PC-3 (cell line): ENCODE data around the gene PACSIN1. TPM values are rescaled to one million over a fixed set of nuclear protein-coding genes. Genes with fewer than 3 reads are reported as not detected.
A peak's percentile ranks its signal among the peaks of the same experiment; 100 is the strongest.

ENCODE experiments used
- ATAC-seq: fragments of 200-7000 bp; cut with Tn5 transposase; 2 replicates; pipeline ENCODE4 v1.9.1; 2020; ENCODE audit warnings: mild to moderate bottlenecking, moderate library complexity
- BruUV-seq: library from RNA; stranded (reverse); fragments of 400-500 nt; replicated peaks from 2 replicates; lab custom pipeline; 2021; lab: Mats Ljungman, UMichigan
- CTCF ChIA-PET: fragments of 300-600 bp; sonication (Branson Sonifier 250); formaldehyde crosslinking; loops from one replicate; lab custom pipeline; 2022; ENCODE audit warnings: antibody characterized with exemption; lab: Charles Lee
- POLR2A ChIA-PET: fragments of 300-600 bp; sonication (Branson Sonifier 250); formaldehyde crosslinking; loops from one replicate; lab custom pipeline; 2022; ENCODE audit warnings: antibody characterized with exemption; ENCODE audit not compliant: unreplicated experiment; lab: Charles Lee
- DNase-seq: peaks from one replicate; pipeline ENCODE4 v3.0.0-alpha.2; 2015
- H2AFZ ChIP-seq: fragments of 300-600 bp; sonication (generic); 2 replicates; pipeline ENCODE4 v1.6.0; 2016; ENCODE audit warnings: antibody characterized with exemption, low read length
- H3F3A ChIP-seq: fragments of 300-600 bp; sonication (generic); one replicate; pipeline ENCODE4 v1.6.0; 2017; ENCODE audit warnings: antibody characterized with exemption, low read length, control low read depth, mild to moderate bottlenecking; ENCODE audit not compliant: unreplicated experiment
- H3K27ac ChIP-seq: fragments of 300-600 bp; sonication (generic); 2 replicates; pipeline ENCODE4 v1.5.1; 2016; ENCODE audit warnings: mild to moderate bottlenecking, low read length
- H3K27me3 ChIP-seq: fragments of 300-600 bp; sonication (generic); 2 replicates; pipeline ENCODE4 v1.6.1; 2016; ENCODE audit warnings: low read length, mixed read lengths
- H3K36me3 ChIP-seq: fragments of 300-600 bp; sonication (generic); 2 replicates; pipeline ENCODE4 v1.6.1; 2016; ENCODE audit warnings: low read depth, mixed run types, low read length, mixed read lengths
- H3K4me1 ChIP-seq: fragments of 300-600 bp; sonication (generic); 2 replicates; pipeline ENCODE4 v1.5.1; 2016; ENCODE audit warnings: low read length; ENCODE audit not compliant: insufficient read depth
- H3K4me2 ChIP-seq: fragments of 300-600 bp; sonication (generic); 2 replicates; pipeline ENCODE4 v1.6.0; 2016; ENCODE audit warnings: low read length
- H3K4me3 ChIP-seq: fragments of 300-600 bp; sonication (generic); 2 replicates; pipeline ENCODE4 v1.5.1; 2016; ENCODE audit warnings: mild to moderate bottlenecking, low read length, mixed read lengths
- H3K79me2 ChIP-seq: fragments of 300-600 bp; sonication (generic); 2 replicates; pipeline ENCODE4 v1.6.1; 2017; ENCODE audit warnings: low read length, mixed read lengths
- H3K9ac ChIP-seq: fragments of 300-600 bp; sonication (generic); 2 replicates; pipeline ENCODE4 v1.6.0; 2016; ENCODE audit warnings: mild to moderate bottlenecking, low read length
- H3K9me2 ChIP-seq: fragments of 300-600 bp; sonication (generic); replicated peaks from 2 replicates; pipeline ENCODE4 v1.6.1; 2016; ENCODE audit warnings: mixed run types, low read length, mixed read lengths
- H3K9me3 ChIP-seq: fragments of 300-600 bp; sonication (generic); 2 replicates; pipeline ENCODE4 v1.6.1; 2016; ENCODE audit warnings: low read length, mixed read lengths
- H4K20me1 ChIP-seq: fragments of 300-600 bp; sonication (generic); 2 replicates; pipeline ENCODE4 v1.6.1; 2016; ENCODE audit warnings: low read length, mixed read lengths
- CTCF ChIP-seq: fragments of 300-600 bp; sonication (generic); conservative IDR thresholded peaks from 2 replicates; pipeline ENCODE4 v1.5.1; 2017; ENCODE audit warnings: antibody characterized with exemption, low read depth, mild to moderate bottlenecking, low read length
- EZH2 ChIP-seq: fragments of 300-600 bp; sonication (generic); IDR thresholded peaks from one replicate; pipeline ENCODE4 v1.6.1; 2017; ENCODE audit warnings: antibody characterized with exemption, mild to moderate bottlenecking, low read length; ENCODE audit not compliant: unreplicated experiment
- EZH2phosphoT487 ChIP-seq: fragments of 300-600 bp; sonication (generic); IDR thresholded peaks from 2 replicates; pipeline ENCODE4 v1.6.1; 2018; ENCODE audit warnings: mild to moderate bottlenecking, antibody characterized with exemption, low read length, borderline replicate concordance
- intact Hi-C: fragments of 100-400 bp; cut with micrococcal nuclease; formaldehyde crosslinking; loops from 2 replicates; pipeline ENCODE4 v1.9.0; 2023
- total RNA-seq: library from RNA; depleted of rRNA; stranded (reverse); fragments of >200 nt; gene quantifications from 2 replicates; pipeline ENCODE4 v1.2.3, GENCODE V29; 2014

Gene PACSIN1
- total RNA-seq, 1 experiment from 2014 or later: 2.3 TPM

- no peak overlapping the region for H3K9ac ChIP-seq
- DNase-seq: peak; percentile 75
- H4K20me1 ChIP-seq: no peaks in the 10 kb centered on the region
- H3K36me3 ChIP-seq: no peaks in the 10 kb centered on the region
- no peaks in the 10 kb centered on the region for H3K79me2 ChIP-seq
- no peaks in the 10 kb centered on the region for H3K27me3 ChIP-seq
- no TSS peak for BruUV-seq
- peak; percentile 84 for ATAC-seq
- no peaks in the 10 kb centered on the region for H3K9me3 ChIP-seq
- H3K4me2 ChIP-seq: peak overlapping the region; percentile 67
- H3F3A ChIP-seq: no peaks in the 10 kb centered on the region
- peaks cover 20% of the 10 kb centered on the region; the same call in 1 of the 2 replicates for H3K4me1 ChIP-seq
- no peak overlapping the region for H3K27ac ChIP-seq
- H3K4me3 ChIP-seq: peak overlapping the region; percentile 23; the same call in 1 of the 2 replicates
- ChIA-PET CTCF (interaction anchor here (1.4 kb wide), 1 partner anchor 147 kb away, joined by 4 read pairs; no protein-coding TSS in a partner anchor), POLR2A (no interaction called here)
- no peaks in the 10 kb centered on the region for H3K9me2 ChIP-seq
- TF ChIP-seq EZH2phosphoT487: no peak
- no peak for TF ChIP-seq EZH2
- TF ChIP-seq CTCF: no peak
- H2AFZ ChIP-seq: peak overlapping the region; percentile 87
- intact Hi-C loops: no loop called here
Observed at GRCh38 chr6:34462551-34462971, 3.3 kb upstream of the PACSIN1 start.

GRCh38 chr6:34463299-34463698 is 2.6 kb upstream of the PACSIN1 start:
- Histone ChIP-seq H3F3A (no peaks in the 10 kb centered on the region), H3K4me1 (peaks cover 20% of the 10 kb centered on the region; the same call in 1 of the 2 replicates), H3K36me3 (no peaks in the 10 kb centered on the region), H3K27ac (no peak overlapping the region), H4K20me1 (no peaks in the 10 kb centered on the region), H3K9me2 (no peaks in the 10 kb centered on the region), H3K9ac (no peak overlapping the region), H3K27me3 (no peaks in the 10 kb centered on the region), H3K9me3 (no peaks in the 10 kb centered on the region), H3K79me2 (no peaks in the 10 kb centered on the region), H2AFZ (no peak overlapping the region), H3K4me3 (no peak overlapping the region), H3K4me2 (no peak overlapping the region)
- POLR2A ChIA-PET: no interaction called here
- no peak for ATAC-seq
- BruUV-seq: no TSS peak
- no peak for DNase-seq
- CTCF ChIA-PET: interaction anchor here (1.4 kb wide), 1 partner anchor 146 kb away, joined by 4 read pairs; no protein-coding TSS in a partner anchor
- TF ChIP-seq EZH2 (no peak), CTCF (no peak), EZH2phosphoT487 (no peak)
- intact Hi-C loops: no loop called here

GRCh38 chr6:34463849-34464248 is 2.0 kb upstream of the PACSIN1 start:
- peaks cover 20% of the 10 kb centered on the region; the same call in 1 of the 2 replicates for H3K4me1 ChIP-seq
- H3F3A ChIP-seq: no peaks in the 10 kb centered on the region
- no peaks in the 10 kb centered on the region for H3K9me2 ChIP-seq
- H3K4me2 ChIP-seq: no peak overlapping the region
- no peaks in the 10 kb centered on the region for H3K9me3 ChIP-seq
- no peak for TF ChIP-seq EZH2
- no peak for TF ChIP-seq CTCF
- TF ChIP-seq EZH2phosphoT487: no peak
- no peaks in the 10 kb centered on the region for H4K20me1 ChIP-seq
- no peak overlapping the region for H3K27ac ChIP-seq
- no peak overlapping the region for H3K9ac ChIP-seq
- H3K79me2 ChIP-seq: no peaks in the 10 kb centered on the region
- no TSS peak for BruUV-seq
- intact Hi-C loops: no loop called here
- POLR2A ChIA-PET: no interaction called here
- no peak overlapping the region for H2AFZ ChIP-seq
- no peaks in the 10 kb centered on the region for H3K36me3 ChIP-seq
- CTCF ChIA-PET: no interaction called here
- DNase-seq (no peak), ATAC-seq (no peak)
- H3K27me3 ChIP-seq: no peaks in the 10 kb centered on the region
- H3K4me3 ChIP-seq: no peak overlapping the region
